ENCODE measurements around the gene MMP17.

DNA sequence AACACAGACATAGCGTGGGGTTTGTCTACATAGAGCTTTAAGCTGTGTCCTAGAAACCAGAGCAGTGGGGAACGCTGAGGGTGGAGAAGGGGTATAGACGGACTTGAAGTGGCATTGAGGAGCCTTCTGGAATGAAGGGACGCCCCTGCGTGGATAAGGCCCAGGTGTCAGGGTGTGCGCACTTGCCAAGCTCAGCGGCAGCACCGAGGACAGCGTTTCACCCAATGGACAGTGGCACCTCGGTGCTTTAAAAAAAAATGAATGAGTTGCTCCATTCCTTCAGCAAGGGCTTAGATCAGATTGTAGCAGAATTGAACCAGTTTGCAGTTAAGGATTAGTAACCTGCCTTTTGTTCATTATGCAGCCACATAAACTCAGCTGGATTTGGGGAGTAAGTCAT lies 33.6 kb upstream of the MMP17 start:
- TF ChIP-seq CTCF (optimal IDR thresholded peaks at IDR 0.05 in 1 of 3, IDR thresholded peaks at IDR 0.05 in 1 of 3, conservative IDR thresholded peaks at IDR 0.05 in 1 of 3; ENCODE audit: extremely low read depth in 1 of 3, insufficient read depth in 2 of 3, low read length in 3 of 3), result no peak
- no peak for TF ChIP-seq EZH2 (IDR thresholded peaks at IDR 0.05; ENCODE audit: low read length)
